ENCODE measurements around the gene RABGAP1.

The RABGAP1 gene

DNA sequence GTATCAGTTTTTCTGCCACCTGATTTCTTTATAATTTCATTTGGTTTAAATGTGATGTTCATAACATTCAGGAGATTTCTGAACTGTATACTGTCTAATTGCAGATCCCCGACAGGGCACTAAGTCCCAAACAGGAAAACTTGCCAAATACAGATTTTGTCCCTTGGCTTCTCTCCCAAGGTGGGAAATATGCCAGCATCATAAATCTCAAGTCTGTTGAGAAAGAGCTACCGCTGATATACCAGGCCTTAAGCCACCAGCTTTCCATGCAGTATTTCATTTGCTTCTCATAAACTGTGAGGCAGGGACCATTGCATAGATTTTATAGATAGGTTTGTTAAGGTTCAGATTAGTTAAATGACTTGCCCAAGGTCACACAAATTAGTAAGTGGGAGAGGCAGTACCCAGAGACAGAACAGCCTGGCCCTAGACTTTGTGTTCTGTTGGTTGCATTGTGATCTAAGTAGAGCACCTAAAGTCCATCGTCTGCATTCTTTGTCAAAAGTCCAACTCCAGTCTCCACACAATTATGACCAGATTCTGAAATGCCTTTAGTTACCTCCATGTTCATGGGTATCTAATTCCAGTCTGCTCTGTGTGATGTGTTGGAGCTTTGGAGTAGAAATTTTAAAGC is 108.9 kb downstream of the RABGAP1 start:
- DNase-seq = no peak

DNA sequence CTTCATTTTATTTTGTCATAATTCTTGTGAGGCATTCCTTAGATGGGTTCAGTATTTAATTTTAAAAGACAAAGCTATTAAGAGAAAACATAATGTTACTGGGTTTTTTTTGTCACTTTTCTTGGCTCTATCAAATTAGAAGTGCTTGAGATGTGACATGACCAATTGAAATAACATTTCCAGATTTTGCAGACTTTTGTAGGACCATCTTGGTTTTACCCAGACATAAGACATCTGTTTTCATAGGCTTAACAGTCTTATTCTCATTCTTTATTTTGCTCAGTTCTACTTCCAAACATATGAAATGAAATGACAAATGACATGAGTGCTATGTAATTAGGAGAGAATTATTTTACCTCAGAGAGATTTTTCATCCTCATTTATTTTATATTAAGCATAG is 112.2 kb downstream of the RABGAP1 start:
- DNase-seq = no peak

DNA sequence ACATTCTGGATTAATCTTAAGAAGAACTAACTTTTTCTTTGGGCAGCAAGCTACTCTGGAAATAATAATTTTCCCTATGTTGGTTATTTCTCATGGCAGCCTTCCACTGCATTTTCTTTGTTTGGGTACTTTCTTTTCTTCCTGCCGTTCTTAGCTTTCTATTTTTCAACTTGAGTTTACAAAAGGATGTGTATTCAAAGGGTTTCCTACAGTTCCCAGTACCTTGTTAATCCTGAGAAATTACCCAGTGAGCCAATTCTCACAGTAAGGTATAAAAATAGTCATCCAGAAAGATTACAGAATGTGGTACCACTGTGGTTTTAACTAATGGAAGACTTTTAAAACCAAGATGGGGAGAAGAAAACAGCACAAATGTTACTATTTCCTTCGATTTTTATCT is 112.9 kb downstream of the RABGAP1 start:
- no peak for DNase-seq

- no peak for DNase-seq
Measured at GRCh38 chr9:123058834-123059233, 118.0 kb downstream of the RABGAP1 start.

DNA sequence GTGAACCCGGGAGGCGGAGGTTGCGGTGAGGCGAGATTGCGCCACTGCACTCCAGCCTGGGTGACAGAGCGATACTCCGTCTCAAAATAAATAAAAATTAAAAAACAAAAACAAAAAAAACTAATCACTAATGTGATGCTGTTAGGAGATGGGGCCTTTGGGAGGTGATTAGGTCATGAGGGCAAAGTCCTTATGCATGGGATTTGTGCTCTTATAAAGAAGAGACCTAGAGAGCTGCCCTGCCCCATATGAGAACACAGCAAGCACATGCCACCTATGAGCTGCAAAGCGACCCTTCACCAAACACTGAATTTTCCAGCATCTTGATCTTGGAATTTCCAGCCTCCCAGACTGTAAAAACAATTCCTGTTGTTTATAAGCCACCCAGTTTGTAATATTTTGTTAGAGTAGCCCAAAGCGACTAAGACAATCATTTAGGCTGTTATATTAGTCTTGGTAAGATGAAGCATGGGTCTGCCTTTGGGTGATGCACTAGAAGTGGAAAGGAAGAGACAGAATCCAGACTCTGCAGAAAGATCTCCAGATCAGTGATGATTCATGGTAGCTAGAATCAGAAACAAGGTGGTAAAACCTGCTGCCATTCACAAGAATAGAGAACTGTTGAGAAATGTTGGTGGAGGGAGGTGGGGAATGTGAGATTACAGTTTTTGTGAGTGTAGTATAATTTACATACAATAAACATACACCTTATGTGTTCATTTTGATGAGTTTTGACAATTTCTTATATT is 118.8 kb downstream of the RABGAP1 start:
- no peak for DNase-seq

- no peak for DNase-seq
Measured at GRCh38 chr9:123061216-123061615, 120.4 kb downstream of the RABGAP1 start.

DNA sequence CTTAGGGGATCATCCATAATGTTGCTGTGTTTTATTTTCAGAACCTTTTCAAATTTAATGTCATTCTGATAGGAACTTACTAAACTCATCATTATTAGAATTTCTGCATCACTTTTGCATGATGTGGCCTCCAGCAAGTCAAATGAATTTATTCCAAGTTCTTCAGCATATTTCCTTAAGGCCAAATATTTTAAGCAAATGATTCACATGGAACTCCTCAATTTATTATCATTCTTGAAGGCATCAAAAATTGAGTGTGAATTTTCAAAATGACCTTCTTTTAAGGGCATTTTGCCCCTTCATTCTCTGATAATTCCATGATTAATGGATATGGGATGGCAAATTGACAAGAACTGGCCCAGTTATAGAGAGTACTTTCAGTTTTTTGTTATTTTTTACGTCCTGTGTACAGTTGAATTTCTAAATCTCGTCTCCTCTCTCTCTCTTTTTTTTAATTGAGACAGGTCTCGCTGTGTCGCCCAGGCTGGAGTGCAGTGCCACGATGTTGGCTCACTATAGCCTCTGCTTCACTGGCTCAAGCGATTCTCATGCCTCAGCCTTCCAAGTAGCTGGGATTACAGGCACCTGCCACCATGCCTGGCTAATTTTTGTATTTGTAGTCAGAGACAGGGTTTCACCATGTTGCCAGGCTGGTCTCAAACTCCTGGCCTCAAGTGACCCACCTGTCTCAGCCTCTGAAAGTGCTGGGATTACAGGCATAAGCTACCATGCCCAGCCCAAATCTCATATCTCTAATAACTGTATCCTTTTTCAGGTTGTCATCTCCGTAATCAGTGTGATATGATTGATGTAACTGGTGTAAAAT is 121.7 kb downstream of the RABGAP1 start:
- no peak for DNase-seq

DNA sequence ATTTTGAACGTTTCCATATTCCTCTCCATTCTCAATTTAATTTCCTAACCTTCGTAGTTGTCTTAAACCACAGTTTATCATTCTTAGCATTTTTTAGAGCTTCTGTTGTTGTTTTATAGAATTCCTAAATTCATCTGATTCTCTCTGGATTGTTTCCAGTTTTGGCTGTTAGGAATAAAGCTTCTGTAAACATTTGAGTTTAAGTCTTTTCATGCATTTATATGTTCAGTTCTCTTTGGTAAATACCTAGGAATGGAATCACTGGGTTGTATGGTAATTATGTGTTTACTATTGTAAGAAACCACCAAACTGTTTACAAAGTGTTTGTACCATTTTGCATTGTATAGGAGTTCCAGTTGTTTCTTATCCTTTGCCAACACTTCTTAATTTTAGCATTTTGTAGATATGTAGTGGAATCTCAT is 122.4 kb downstream of the RABGAP1 start:
- DNase-seq = no peak

DNA sequence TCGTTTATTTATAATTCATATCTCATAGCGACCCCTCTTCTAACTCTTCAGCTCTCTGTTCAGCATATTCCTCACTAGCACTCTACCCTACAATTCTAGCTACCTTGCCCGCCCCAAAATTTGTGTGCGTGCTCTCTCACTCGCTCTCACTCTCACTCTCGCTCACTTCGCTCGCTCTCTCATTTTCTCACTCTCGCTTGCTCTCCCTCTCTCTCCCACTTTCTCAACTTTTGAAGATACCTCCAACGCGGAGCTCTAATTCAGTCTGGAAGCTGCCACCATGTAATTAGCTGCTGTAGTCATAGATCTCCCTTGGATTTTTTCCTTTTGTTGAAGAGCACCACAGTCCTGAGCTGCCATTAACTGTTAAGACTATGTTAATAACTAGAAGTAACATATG is 123.1 kb downstream of the RABGAP1 start:
- DNase-seq = no peak

- DNase-seq = no peak
Measured at GRCh38 chr9:123064716-123065115, 123.9 kb downstream of the RABGAP1 start.

- no peak for DNase-seq
Measured at GRCh38 chr9:123065196-123065595, 124.4 kb downstream of the RABGAP1 start.

- no peak for DNase-seq
Measured at GRCh38 chr9:123067136-123067535, 126.3 kb downstream of the RABGAP1 start.

DNA sequence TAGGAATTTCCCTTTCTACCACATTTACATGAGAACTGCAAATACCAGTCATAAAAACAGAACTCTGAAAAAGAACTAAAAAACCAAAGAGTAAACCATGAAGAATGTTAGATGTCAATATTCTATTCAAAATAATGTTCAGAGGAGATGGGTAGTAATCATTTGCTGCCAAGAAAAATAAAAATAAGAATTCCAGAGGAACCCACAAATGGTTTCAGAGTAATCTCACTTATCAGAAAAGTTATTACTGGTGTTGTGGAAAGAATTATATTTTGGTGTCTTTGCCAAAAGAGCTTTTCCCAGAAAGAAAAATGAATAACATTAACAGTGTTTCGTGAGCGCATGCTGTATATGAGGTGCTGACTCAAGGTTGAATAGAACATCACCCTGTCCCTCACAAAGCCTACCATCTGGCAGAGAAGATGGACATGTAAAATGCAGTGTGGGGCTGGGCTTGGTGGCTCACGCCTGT is 128.2 kb downstream of the RABGAP1 start:
- DNase-seq = no peak

DNA sequence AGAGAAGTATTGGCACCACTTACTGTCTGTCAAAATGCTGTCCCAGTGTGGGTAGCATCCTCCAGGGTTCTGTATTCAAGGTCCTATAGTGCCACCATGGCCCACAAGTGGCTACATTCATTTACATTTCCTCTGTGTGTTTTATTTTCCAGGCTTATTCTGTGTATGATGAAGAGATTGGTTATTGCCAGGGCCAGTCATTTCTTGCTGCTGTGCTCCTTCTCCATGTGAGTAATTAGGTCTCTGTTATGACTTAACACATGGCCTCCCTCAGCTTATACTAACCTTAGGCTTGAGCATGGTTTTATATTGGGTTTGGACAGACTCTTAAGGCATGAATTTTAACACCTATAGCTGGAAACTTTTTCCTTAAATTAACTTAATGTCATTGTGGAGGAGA is 129.4 kb downstream of the RABGAP1 start:
- DNase-seq = no peak

DNA sequence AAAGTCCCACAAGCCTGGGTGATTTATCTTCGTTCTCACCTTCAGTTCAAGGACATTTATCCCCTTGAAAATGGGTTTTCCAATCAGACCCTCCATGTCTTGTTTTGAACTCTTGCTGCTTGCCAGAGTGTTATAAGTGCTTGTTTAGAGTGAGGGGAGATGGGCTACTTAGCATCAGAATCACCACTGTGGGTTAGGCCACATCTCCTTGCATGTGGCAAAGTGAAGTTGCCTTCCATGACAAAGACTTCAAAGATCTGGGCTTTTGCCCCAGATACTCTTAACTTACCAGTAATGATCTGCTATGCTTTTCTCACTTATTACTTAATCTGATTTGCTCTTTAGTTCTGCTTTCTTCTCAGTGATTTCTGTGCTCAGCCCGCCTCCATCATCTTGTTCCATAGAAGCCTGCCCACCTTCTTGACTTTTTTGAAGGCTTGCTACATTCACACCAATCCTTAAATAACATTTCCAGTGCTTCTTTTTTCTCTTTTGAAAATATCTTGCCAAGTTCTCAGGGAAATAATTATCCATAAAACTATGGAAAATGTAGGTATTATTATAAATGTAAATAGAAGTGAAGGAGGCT is 131.7 kb downstream of the RABGAP1 start:
- DNase-seq = no peak

DNA sequence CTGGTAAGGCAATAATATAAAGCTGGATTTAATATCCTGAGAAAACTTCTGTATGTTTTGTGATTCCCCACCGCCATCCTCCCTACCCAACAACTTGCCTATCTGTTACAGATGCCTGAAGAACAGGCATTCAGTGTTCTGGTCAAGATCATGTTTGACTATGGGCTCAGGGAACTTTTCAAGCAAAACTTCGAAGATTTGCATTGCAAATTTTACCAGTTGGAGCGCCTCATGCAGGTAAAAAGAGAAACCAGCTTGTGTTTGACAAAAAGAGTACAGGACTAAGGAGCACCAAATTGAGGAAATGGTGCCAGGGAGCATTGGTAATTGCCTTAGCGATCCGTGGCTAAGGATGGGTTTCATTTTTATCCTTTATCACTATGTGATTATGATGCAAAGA is 132.6 kb downstream of the RABGAP1 start:
- DNase-seq = no peak

DNA sequence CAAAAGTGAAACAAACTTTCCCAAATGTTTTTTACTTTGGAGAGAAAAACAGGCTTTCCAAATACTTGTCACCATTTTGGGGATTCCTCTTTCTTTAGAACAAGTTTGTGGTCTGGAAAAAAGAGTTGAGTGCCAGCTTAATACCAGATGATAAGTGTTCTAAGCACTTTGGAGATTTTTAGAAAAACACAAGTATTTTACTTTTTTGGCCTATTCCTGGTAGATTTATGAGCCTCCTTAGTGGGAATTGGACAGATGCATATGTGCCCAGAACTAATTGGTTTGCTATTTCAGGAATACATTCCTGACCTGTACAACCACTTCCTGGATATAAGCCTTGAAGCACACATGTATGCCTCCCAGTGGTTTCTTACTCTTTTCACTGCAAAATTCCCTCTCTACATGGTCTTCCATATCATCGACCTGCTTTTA is 133.2 kb downstream of the RABGAP1 start:
- no peak for DNase-seq

DNA sequence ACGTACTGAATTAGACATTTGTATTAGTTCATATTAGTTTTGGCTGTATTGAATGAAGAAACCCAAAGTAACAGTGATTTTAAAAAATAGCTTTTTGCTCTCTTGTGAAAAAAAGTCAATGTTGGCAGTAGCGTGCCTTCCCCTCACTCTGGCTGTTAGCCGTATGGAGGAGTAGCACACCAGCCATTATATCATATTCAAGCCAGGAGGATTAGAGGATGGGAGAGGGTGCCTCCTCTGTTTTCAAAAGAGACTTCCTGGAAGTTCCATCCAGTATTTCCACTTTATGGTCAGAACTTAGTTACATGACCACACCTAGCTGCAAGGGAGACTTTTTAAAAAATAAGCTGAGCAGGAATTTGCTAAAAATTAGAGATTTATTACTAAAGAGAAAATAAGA is 133.8 kb downstream of the RABGAP1 start:
- no peak for DNase-seq

DNA sequence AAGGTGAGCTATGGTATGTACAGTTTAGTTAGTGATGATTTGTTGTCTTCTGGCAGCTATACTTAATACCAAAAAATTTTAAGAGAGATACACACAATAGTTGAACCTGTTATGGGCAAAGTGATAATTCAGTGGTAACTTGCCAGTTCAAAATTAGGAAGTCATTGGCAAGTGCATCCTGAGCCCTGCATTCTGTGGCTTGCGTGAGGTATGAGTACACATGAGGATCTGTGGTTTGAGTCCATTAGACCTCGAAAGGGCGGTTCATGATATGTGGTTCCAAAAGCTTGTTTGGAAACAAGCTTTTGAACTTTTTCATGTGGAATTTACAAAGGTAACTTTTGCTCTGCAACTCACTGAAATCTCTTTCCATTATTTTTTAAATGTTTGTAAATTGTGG is 139.6 kb downstream of the RABGAP1 start:
- DNase-seq = no peak

- DNase-seq = no peak
Measured at GRCh38 chr9:123081824-123082223, 141.0 kb downstream of the RABGAP1 start.

DNA sequence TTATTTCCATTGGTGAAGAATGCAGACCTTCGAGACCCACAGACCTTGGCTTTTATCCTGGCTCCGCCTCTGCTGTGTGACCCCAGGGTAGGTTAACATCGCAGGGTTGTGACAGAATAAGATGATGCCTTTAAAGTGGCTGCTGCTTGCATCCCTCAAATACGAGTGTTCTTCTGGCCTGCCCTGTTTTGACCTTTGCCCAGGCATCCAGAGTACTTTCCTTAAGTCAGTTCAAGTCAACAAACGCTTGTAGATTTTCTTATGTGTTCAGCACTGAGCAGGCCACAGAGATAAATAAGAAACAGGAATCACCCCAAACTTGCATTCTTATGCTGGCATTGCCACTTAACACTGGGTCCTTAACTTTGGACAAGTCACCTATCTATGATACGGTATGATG is 142.9 kb downstream of the RABGAP1 start:
- no peak for DNase-seq

DNA sequence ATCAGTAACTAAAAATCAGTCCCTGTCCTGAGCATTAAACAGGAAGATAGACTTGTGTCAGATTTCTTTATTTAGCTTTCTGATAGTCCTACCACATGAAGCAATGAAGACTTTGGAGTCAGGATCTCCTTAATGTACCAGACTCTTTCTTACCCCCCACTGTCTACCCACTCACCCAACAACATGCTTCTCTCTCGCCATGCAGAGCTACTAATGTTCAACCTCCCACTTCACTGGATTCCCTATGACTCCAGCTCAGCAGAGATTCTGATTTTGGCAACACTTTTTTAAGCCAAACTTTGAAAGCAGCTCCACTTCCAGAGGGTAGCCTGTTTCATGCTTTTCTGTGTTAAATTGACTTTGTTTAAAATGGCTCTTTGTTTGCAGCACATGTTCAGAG is 143.4 kb downstream of the RABGAP1 start:
- DNase-seq = no peak

GRCh38 chr9:123085916-123086315 is 145.1 kb downstream of the RABGAP1 start:
- DNase-seq = no peak

Data from activated naive CD4-positive, alpha-beta T cell (primary cell).